GM12873 (cell line): Measurements from ENCODE around the gene PCGF3.

Experiments
- CTCF ChIP-seq: IDR thresholded peaks from 2 replicates; pipeline ENCODE4 v1.5.1; 2012; ENCODE audit warnings: low read depth, mild to moderate bottlenecking, moderate library complexity, low read length, control low read depth; ENCODE audit not compliant: insufficient read depth; ENCODE audit errors: missing control alignments

Gene PCGF3

GRCh38 chr4:794900-795725 lies 89.5 kb downstream of the PCGF3 start:
- no peak for TF ChIP-seq CTCF

GRCh38 chr4:795726-796119 lies 90.1 kb downstream of the PCGF3 start:
- TF ChIP-seq CTCF = no peak

- no peak for TF ChIP-seq CTCF
Observed at GRCh38 chr4:796206-796605, 90.6 kb downstream of the PCGF3 start.

- TF ChIP-seq CTCF = no peak
Observed at GRCh38 chr4:797066-797465, 91.4 kb downstream of the PCGF3 start.

- TF ChIP-seq CTCF = no peak
Observed at GRCh38 chr4:801436-802124, 95.9 kb downstream of the PCGF3 start.

GRCh38 chr4:803884-804283 lies 98.3 kb downstream of the PCGF3 start:
- no peak for TF ChIP-seq CTCF

GRCh38 chr4:804804-805203 lies 99.2 kb downstream of the PCGF3 start:
- no peak for TF ChIP-seq CTCF
